SU-DHL-6 (cell line): ENCODE measurements around the gene OR6P1.

Experiments
- H2AFZ ChIP-seq: fragments of 200-600 bp; sonication (generic); 2 replicates; pipeline ENCODE4 v1.6.1; 2014; ENCODE audit warnings: low read depth, mild to moderate bottlenecking, moderate library complexity, mixed read lengths, antibody characterized with exemption, low read length; ENCODE audit not compliant: severe bottlenecking
- H3F3A ChIP-seq: fragments of 200-600 bp; shearing (Covaris generic); 2 replicates; pipeline ENCODE4 v1.6.0; 2016; ENCODE audit warnings: antibody characterized with exemption, mild to moderate bottlenecking; ENCODE audit not compliant: insufficient read depth
- H3K27ac ChIP-seq: fragments of 200-600 bp; sonication (generic); 2 replicates; pipeline ENCODE4 v1.5.1; 2016; ENCODE audit warnings: low read depth, mild to moderate bottlenecking, low read length, moderate library complexity, mixed read lengths
- H3K27me3 ChIP-seq: fragments of 200-600 bp; sonication (generic), shearing (Covaris generic); 2 replicates; pipeline ENCODE4 v1.6.0; 2014; ENCODE audit warnings: mild to moderate bottlenecking, low read length
- H3K36me3 ChIP-seq: fragments of 200-600 bp; sonication (generic); 2 replicates; pipeline ENCODE4 v1.6.1; 2014; ENCODE audit warnings: mild to moderate bottlenecking, low read length, mixed read lengths
- H3K4me2 ChIP-seq: fragments of 300-600, 200-600 bp; shearing (Covaris generic), sonication (generic); 2 replicates; pipeline ENCODE4 v1.6.0; 2014; ENCODE audit warnings: low read length, low read depth, mild to moderate bottlenecking; ENCODE audit not compliant: poor library complexity, severe bottlenecking
- H3K4me3 ChIP-seq: fragments of 200-600 bp; sonication (generic); 2 replicates; pipeline ENCODE4 v1.5.1; 2014; ENCODE audit warnings: antibody characterized with exemption, low read length, mild to moderate bottlenecking, mixed read lengths; ENCODE audit not compliant: insufficient read depth, poor library complexity, severe bottlenecking
- H3K79me2 ChIP-seq: fragments of 200-600 bp; sonication (generic); 2 replicates; pipeline ENCODE4 v1.6.1; 2014; ENCODE audit warnings: mild to moderate bottlenecking, low read length, moderate library complexity; ENCODE audit not compliant: insufficient read depth
- H3K9ac ChIP-seq: fragments of 200-600 bp; sonication (generic); 2 replicates; pipeline ENCODE4 v1.7.0; 2014; ENCODE audit warnings: mild to moderate bottlenecking, low read length
- H3K9me2 ChIP-seq: fragments of 200-600 bp; sonication (generic); replicated peaks from 2 replicates; pipeline ENCODE4 v1.6.1; 2014; ENCODE audit warnings: low read length; ENCODE audit not compliant: insufficient read depth
- H3K9me3 ChIP-seq: fragments of 200-600 bp; sonication (generic); 2 replicates; pipeline ENCODE4 v1.6.1; 2014; ENCODE audit warnings: low read length, mixed read lengths; ENCODE audit not compliant: insufficient read depth
- H4K20me1 ChIP-seq: fragments of 200-600 bp; sonication (generic); 2 replicates; pipeline ENCODE4 v1.6.1; 2014; ENCODE audit warnings: low read depth, mild to moderate bottlenecking, antibody characterized with exemption, low read length, moderate library complexity, mixed read lengths
- EZH2phosphoT487 ChIP-seq: fragments of 200-600 bp; sonication (generic), shearing (Covaris generic); conservative IDR thresholded peaks from 2 replicates; pipeline ENCODE4 v1.6.1; 2018; ENCODE audit warnings: mild to moderate bottlenecking, antibody characterized with exemption, low read length, moderate library complexity, mixed read lengths
- TF ChIP-seq, protein P1 (sequence below): fragments of 200-600 bp; sonication (generic); IDR thresholded peaks from one replicate; pipeline ENCODE4 v1.5.1; 2017; ENCODE audit warnings: antibody characterized with exemption, mild to moderate bottlenecking, low read length, moderate library complexity; ENCODE audit not compliant: insufficient read depth, poor library complexity, severe bottlenecking

The OR6P1 gene

DNA sequence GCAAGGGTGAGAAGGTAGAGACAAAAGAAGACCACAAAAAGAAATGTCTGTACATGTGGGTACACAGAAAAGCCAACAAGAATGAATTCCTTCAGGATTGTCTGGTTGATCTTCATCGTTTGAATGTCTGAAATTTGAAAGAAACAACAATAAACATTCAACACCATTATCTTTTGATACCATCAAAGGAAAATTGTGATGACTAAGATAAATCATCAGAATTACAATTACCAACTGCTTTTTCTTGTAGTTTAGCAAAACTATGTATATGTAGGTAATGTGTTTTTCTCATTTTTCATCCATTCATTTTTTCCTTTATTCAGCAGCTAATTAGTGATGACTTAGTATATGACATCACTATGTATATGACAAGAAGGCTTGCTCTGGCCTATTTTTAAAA is 9.4 kb upstream of the OR6P1 start, which contains the start of gene OR10X1:
Gene OR10X1 (minus strand): TSS at position 167 of the 400 bp plus-strand sequence. CDS start 0 bp downstream, at position 167.
- H3K9me3 ChIP-seq, result no peaks in the 10 kb centered on the region

DNA sequence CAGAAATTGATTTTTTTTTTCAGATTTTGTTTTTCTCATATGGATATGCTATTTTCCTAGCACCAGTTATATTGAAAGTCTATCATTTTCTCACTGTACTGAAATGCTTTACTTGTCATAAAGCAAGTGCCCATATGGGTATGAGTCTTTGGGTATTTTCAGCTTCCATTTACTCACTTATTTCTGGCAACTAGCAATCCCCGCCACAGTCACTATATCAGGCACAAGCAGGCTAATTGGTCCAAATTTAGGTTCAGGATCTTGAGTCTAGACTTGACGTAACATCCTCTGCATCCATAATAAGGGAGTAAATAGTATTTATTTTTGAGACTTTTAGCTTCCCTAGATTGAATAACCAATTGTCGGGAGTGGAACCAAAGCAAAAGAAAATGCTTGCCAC is 7.2 kb upstream of the OR6P1 start:
- Histone ChIP-seq H3K27ac (no peak overlapping the region), H3K9ac (no peak overlapping the region), H4K20me1 (no peaks in the 10 kb centered on the region), H3K4me3 (no peak overlapping the region), H3K79me2 (no peaks in the 10 kb centered on the region), H2AFZ (no peak overlapping the region), H3K27me3 (no peaks in the 10 kb centered on the region), H3K4me2 (no peak overlapping the region), H3K36me3 (no peaks in the 10 kb centered on the region), H3K9me3 (no peaks in the 10 kb centered on the region), H3K9me2 (no peaks in the 10 kb centered on the region), H3F3A (no peaks in the 10 kb centered on the region)
- no peak for TF ChIP-seq EZH2phosphoT487
- TF ChIP-seq, protein P1, sequence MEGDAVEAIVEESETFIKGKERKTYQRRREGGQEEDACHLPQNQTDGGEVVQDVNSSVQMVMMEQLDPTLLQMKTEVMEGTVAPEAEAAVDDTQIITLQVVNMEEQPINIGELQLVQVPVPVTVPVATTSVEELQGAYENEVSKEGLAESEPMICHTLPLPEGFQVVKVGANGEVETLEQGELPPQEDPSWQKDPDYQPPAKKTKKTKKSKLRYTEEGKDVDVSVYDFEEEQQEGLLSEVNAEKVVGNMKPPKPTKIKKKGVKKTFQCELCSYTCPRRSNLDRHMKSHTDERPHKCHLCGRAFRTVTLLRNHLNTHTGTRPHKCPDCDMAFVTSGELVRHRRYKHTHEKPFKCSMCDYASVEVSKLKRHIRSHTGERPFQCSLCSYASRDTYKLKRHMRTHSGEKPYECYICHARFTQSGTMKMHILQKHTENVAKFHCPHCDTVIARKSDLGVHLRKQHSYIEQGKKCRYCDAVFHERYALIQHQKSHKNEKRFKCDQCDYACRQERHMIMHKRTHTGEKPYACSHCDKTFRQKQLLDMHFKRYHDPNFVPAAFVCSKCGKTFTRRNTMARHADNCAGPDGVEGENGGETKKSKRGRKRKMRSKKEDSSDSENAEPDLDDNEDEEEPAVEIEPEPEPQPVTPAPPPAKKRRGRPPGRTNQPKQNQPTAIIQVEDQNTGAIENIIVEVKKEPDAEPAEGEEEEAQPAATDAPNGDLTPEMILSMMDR, result no peak

More for the DNA sequence above, 9.4 kb upstream of the OR6P1 start, which contains the start of gene OR10X1:
- Histone ChIP-seq H3K9ac (no peak within 1 kb of the TSS), H3K4me2 (no peak within 1 kb of the TSS), H3K27ac (no peak within 1 kb of the TSS), H3K9me2 (no peaks in the 10 kb centered on the region), H3K79me2 (no peaks in the 10 kb centered on the region), H2AFZ (no peak within 1 kb of the TSS), H3K36me3 (no peaks in the 10 kb centered on the region), H4K20me1 (no peaks in the 10 kb centered on the region), H3F3A (no peaks in the 10 kb centered on the region), H3K27me3 (no peaks in the 10 kb centered on the region), H3K4me3 (no peak within 1 kb of the TSS)
- TF ChIP-seq, protein P1, result no peak
- no peak for TF ChIP-seq EZH2phosphoT487

DNA sequence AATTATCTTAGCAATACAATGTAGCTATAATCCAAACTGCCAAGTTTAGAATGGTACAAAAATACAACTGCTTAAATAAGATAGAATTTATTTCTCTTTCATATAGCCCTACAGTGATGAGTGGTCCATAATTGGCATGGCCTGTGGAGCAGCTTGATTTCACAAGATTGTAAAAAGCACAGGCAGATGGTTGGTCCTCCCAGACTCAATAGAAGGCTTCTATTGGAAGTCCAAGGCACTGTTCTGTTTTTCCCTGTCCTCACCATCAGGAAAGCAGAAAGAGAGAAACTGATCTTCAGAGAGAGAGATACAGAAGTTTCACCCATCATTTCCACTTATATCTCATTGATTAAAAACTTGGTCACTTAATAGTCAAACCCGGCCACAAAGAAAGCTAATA is 1.8 kb upstream of the OR6P1 start:
- Histone ChIP-seq H3K4me2 (no peak overlapping the region), H2AFZ (no peak overlapping the region), H3K9me2 (no peaks in the 10 kb centered on the region), H3K9ac (no peak overlapping the region), H3K27me3 (no peaks in the 10 kb centered on the region), H3K9me3 (no peaks in the 10 kb centered on the region), H4K20me1 (no peaks in the 10 kb centered on the region), H3K4me3 (no peak overlapping the region), H3K27ac (no peak overlapping the region), H3K36me3 (no peaks in the 10 kb centered on the region), H3F3A (no peaks in the 10 kb centered on the region), H3K79me2 (no peaks in the 10 kb centered on the region)
- no peak for TF ChIP-seq EZH2phosphoT487
- TF ChIP-seq, protein P1, result no peak
